Brain microvascular endothelial cell (primary cell): ENCODE measurements around the gene LCNL1.

Experiments used
- DNase-seq: peaks from one replicate; pipeline ENCODE4 v3.0.0-alpha.2; 2020
- H3K27ac ChIP-seq: fragments of 250-450 bp; sonication (Bioruptor Pico); 2 replicates; pipeline ENCODE4 v1.5.1; 2020; ENCODE audit warnings: mild to moderate bottlenecking, moderate library complexity
- H3K27me3 ChIP-seq: fragments of 250-450 bp; sonication (Bioruptor Pico); replicated peaks from 2 replicates; pipeline ENCODE4 v1.5.1; 2020; ENCODE audit warnings: mild to moderate bottlenecking
- H3K36me3 ChIP-seq: fragments of 250-450 bp; sonication (Bioruptor Pico); replicated peaks from 2 replicates; pipeline ENCODE4 v1.5.1; 2020; ENCODE audit warnings: mild to moderate bottlenecking
- H3K4me3 ChIP-seq: 2 replicates; pipeline ENCODE4 v1.5.1; 2011; ENCODE audit warnings: low read depth, mild to moderate bottlenecking, control low read depth, low read length, moderate library complexity
- CTCF ChIP-seq: IDR thresholded peaks from 2 replicates; pipeline ENCODE4 v1.5.1; 2011; ENCODE audit warnings: low read depth, mild to moderate bottlenecking, moderate library complexity, low read length, control low read depth, inconsistent platforms; ENCODE audit errors: missing control alignments
- in situ Hi-C: cut with HindIII; loops from 2 replicates; pipeline ENCODE4 v1.10.0; 2017; ENCODE audit warnings: low sequenced_read_pairs, low pct_ligation_motif_present

LCNL1 gene

GRCh38 chr9:136950656-136951276 is 32.0 kb upstream of the LCNL1 start:
- no peak for TF ChIP-seq CTCF
- in situ Hi-C loops = no loop called here
- Histone ChIP-seq H3K36me3 (no peaks in the 10 kb centered on the region), H3K4me3 (peak overlapping the region; percentile 53), H3K27me3 (no peaks in the 10 kb centered on the region), H3K27ac (no peak overlapping the region)
- DNase-seq = no peak

- in situ Hi-C loops = no loop called here
- Histone ChIP-seq H3K27me3 (no peaks in the 10 kb centered on the region), H3K4me3 (no peak within 1 kb of the TSS), H3K27ac (no peak within 1 kb of the TSS), H3K36me3 (no peaks in the 10 kb centered on the region)
- no peak for TF ChIP-seq CTCF
- no peak for DNase-seq
These were observed 31.1 kb upstream of the LCNL1 start, which contains the start of gene LCN12 for GRCh38 chr9:136951541-136952320. Gene LCN12 (plus strand): TSS chr9:136952273. CDS start chr9:136952328, 55 bp downstream.

- DNase-seq = no peak
- Histone ChIP-seq H3K27me3 (no peaks in the 10 kb centered on the region), H3K36me3 (no peaks in the 10 kb centered on the region), H3K27ac (no peak overlapping the region), H3K4me3 (no peak overlapping the region)
- in situ Hi-C loops = no loop called here
- no peak for TF ChIP-seq CTCF
These were observed 30.4 kb upstream of the LCNL1 start for GRCh38 chr9:136952321-136952850.

- in situ Hi-C loops = no loop called here
- Histone ChIP-seq H3K36me3 (no peaks in the 10 kb centered on the region), H3K4me3 (no peak overlapping the region), H3K27me3 (no peaks in the 10 kb centered on the region), H3K27ac (no peak overlapping the region)
- no peak for TF ChIP-seq CTCF
- DNase-seq = no peak
These were observed 29.7 kb upstream of the LCNL1 start for GRCh38 chr9:136952876-136953770.

GRCh38 chr9:136953771-136954269 is 29.0 kb upstream of the LCNL1 start:
- no peak for DNase-seq
- in situ Hi-C loops = no loop called here
- H3K36me3 ChIP-seq = no peaks in the 10 kb centered on the region
- H3K4me3 ChIP-seq = no peak overlapping the region
- no peak for TF ChIP-seq CTCF
- H3K27me3 ChIP-seq = no peaks in the 10 kb centered on the region
- no peak overlapping the region for H3K27ac ChIP-seq
